ENCODE measurements around the gene RALGAPA2.
"Not testable (repeated sequence)": the region's sequence is repeated elsewhere in the genome, so short reads cannot be mapped to it uniquely, and the experiment has no call there.

Gene RALGAPA2

GRCh38 chr20:20359628-20360027 is 352.8 kb downstream of the RALGAPA2 start:
- no peak for TF ChIP-seq CTCF (IDR thresholded peaks at IDR 0.05; ENCODE audit: borderline replicate concordance, insufficient read depth, low read depth, low read length)

GRCh38 chr20:20358801-20359200 is 353.6 kb downstream of the RALGAPA2 start:
- TF ChIP-seq CTCF (IDR thresholded peaks at IDR 0.05; ENCODE audit: borderline replicate concordance, insufficient read depth, low read depth, low read length) = no peak
- no peak overlapping the region for H3K4me3 ChIP-seq (ENCODE audit: low read depth, low read length)

More at GRCh38 chr20:20359628-20360027, 352.8 kb downstream of the RALGAPA2 start:
- H3K4me3 ChIP-seq (ENCODE audit: low read depth, low read length) = no peak overlapping the region

- H3K4me3 ChIP-seq (ENCODE audit: low read depth, low read length) = not testable (repeated sequence)
Observed at GRCh38 chr20:20355503-20355902, 356.9 kb downstream of the RALGAPA2 start.

- H3K4me3 ChIP-seq (ENCODE audit: low read depth, low read length) = no peak overlapping the region
- no peak for TF ChIP-seq CTCF (IDR thresholded peaks at IDR 0.05; ENCODE audit: borderline replicate concordance, insufficient read depth, low read depth, low read length)
Observed at GRCh38 chr20:20353576-20353975, 358.9 kb downstream of the RALGAPA2 start.

- no peak overlapping the region for H3K4me3 ChIP-seq (ENCODE audit: low read depth, low read length)
- no peak for TF ChIP-seq CTCF (IDR thresholded peaks at IDR 0.05; ENCODE audit: borderline replicate concordance, insufficient read depth, low read depth, low read length)
Observed at GRCh38 chr20:20344476-20344875, 368.0 kb downstream of the RALGAPA2 start.

- TF ChIP-seq CTCF (IDR thresholded peaks at IDR 0.05; ENCODE audit: borderline replicate concordance, insufficient read depth, low read depth, low read length) = no peak
- H3K4me3 ChIP-seq (ENCODE audit: low read depth, low read length) = no peak overlapping the region
Observed at GRCh38 chr20:20343932-20344331, 368.5 kb downstream of the RALGAPA2 start.
